Measurements from ENCODE around the gene SFXN3.

The SFXN3 gene

GRCh38 chr10:100997360-100998182 is 33.5 kb upstream of the SFXN3 start:
- TF ChIP-seq ZFP3 (CRISPR knock-in tag; IDR thresholded peaks at IDR 0.05) (peak; percentile 94), ZNF565 (CRISPR knock-in tag; conservative IDR thresholded peaks at IDR 0.05; ENCODE audit: low read depth) (no peak), RARB (CRISPR knock-in tag; IDR thresholded peaks at IDR 0.05) (no peak)
- peak; percentile 71 for ATAC-seq

GRCh38 chr10:100998183-100998990 is 32.6 kb upstream of the SFXN3 start:
- peak; percentile 55 for ATAC-seq
- TF ChIP-seq BACH2 (CRISPR knock-in tag; IDR thresholded peaks at IDR 0.05; ENCODE audit: borderline replicate concordance) (no peak), TCF4 (CRISPR knock-in tag; IDR thresholded peaks at IDR 0.05; ENCODE audit: borderline replicate concordance) (peak; percentile 14; the same call in 1 of the 2 replicates), PATZ1 (CRISPR knock-in tag; IDR thresholded peaks at IDR 0.05; ENCODE audit: borderline replicate concordance) (0 out of 2 replicates have a peak, but pooled peaks have one; percentile 14)

- TF ChIP-seq PATZ1 (CRISPR knock-in tag; IDR thresholded peaks at IDR 0.05; ENCODE audit: borderline replicate concordance) = no peak
- TF ChIP-seq OSR1 (CRISPR knock-in tag; IDR thresholded peaks at IDR 0.05) = no peak
- TF ChIP-seq ZFP30 (CRISPR knock-in tag; IDR thresholded peaks at IDR 0.05) = peak; percentile 27; the same call in 1 of the 2 replicates
- no peak for TF ChIP-seq RARB (CRISPR knock-in tag; IDR thresholded peaks at IDR 0.05)
- TF ChIP-seq ARNTL (CRISPR knock-in tag; IDR thresholded peaks at IDR 0.05; ENCODE audit: borderline replicate concordance, low read depth) = no peak
- TF ChIP-seq GLIS3 (CRISPR knock-in tag; IDR thresholded peaks at IDR 0.05) = 0 out of 2 replicates have a peak, but pooled peaks have one; percentile 35
- TF ChIP-seq ZNF8 (CRISPR knock-in tag; IDR thresholded peaks at IDR 0.05) = no peak
- no peak for TF ChIP-seq SNAI2 (CRISPR knock-in tag; IDR thresholded peaks at IDR 0.05)
- no peak for TF ChIP-seq ZFP3 (CRISPR knock-in tag; IDR thresholded peaks at IDR 0.05)
- no peak for TF ChIP-seq ZC3H10 (CRISPR knock-in tag; IDR thresholded peaks at IDR 0.05)
- no peak for TF ChIP-seq TSHZ2 (CRISPR knock-in tag; IDR thresholded peaks at IDR 0.05)
- TF ChIP-seq ZNF565 (CRISPR knock-in tag; conservative IDR thresholded peaks at IDR 0.05; ENCODE audit: low read depth) = no peak
- no peak for TF ChIP-seq CSDC2 (CRISPR knock-in tag; IDR thresholded peaks at IDR 0.05)
- no peak for TF ChIP-seq CREB5 (CRISPR knock-in tag; IDR thresholded peaks at IDR 0.05; ENCODE audit: low read depth)
- TF ChIP-seq BACH2 (CRISPR knock-in tag; IDR thresholded peaks at IDR 0.05; ENCODE audit: borderline replicate concordance) = no peak
- ATAC-seq = peak; percentile 57
Measured at GRCh38 chr10:100998991-100999741, 31.9 kb upstream of the SFXN3 start.

- no peak for ATAC-seq
- no peak for TF ChIP-seq CSRNP3 (CRISPR knock-in tag; IDR thresholded peaks at IDR 0.05)
- no peak for TF ChIP-seq ZNF70 (CRISPR knock-in tag; IDR thresholded peaks at IDR 0.05)
- TF ChIP-seq ZFP30 (CRISPR knock-in tag; IDR thresholded peaks at IDR 0.05) = no peak
- no peak for TF ChIP-seq OSR1 (CRISPR knock-in tag; IDR thresholded peaks at IDR 0.05)
- no peak for TF ChIP-seq TSHZ2 (CRISPR knock-in tag; IDR thresholded peaks at IDR 0.05)
- TF ChIP-seq ARNTL (CRISPR knock-in tag; IDR thresholded peaks at IDR 0.05; ENCODE audit: borderline replicate concordance, low read depth) = no peak
- no peak for TF ChIP-seq TCF4 (CRISPR knock-in tag; IDR thresholded peaks at IDR 0.05; ENCODE audit: borderline replicate concordance)
- no peak for TF ChIP-seq ZFP3 (CRISPR knock-in tag; IDR thresholded peaks at IDR 0.05)
- no peak for TF ChIP-seq CSDC2 (CRISPR knock-in tag; IDR thresholded peaks at IDR 0.05)
- TF ChIP-seq SNAI2 (CRISPR knock-in tag; IDR thresholded peaks at IDR 0.05) = no peak
- no peak for TF ChIP-seq TOX (CRISPR knock-in tag; IDR thresholded peaks at IDR 0.05; ENCODE audit: borderline replicate concordance)
Measured at GRCh38 chr10:100999742-101000126, 31.3 kb upstream of the SFXN3 start, which contains the start of gene LZTS2. TSS of gene LZTS2 (plus strand) at chr10:100999808. CDS start at chr10:101002539, 2,731 bp downstream.
